K562 (cell line): Measurements from ENCODE around the gene RGS14. TPM values are rescaled to one million over a fixed set of nuclear protein-coding genes. Genes with fewer than 3 reads are reported as not detected.

Experiments used
- CBFA2T3 ChIP-seq: fragments of 450-650 bp; IDR thresholded peaks from 2 replicates; pipeline ENCODE4 v1.6.1; 2017
- CTCFL ChIP-seq: IDR thresholded peaks from 2 replicates; pipeline ENCODE4 v1.6.1; 2011; ENCODE audit warnings: borderline replicate concordance, low read depth, mild to moderate bottlenecking, moderate library complexity, low read length; ENCODE audit not compliant: insufficient read depth, poor library complexity, severe bottlenecking
- HDAC2 ChIP-seq: fragments of 450-650 bp; IDR thresholded peaks from 2 replicates; pipeline ENCODE4 v1.6.1; 2016; ENCODE audit warnings: mild to moderate bottlenecking
- JUND ChIP-seq, 2 experiments: IDR thresholded peaks; 2 replicates in 1 of 2; 3 replicates in 1 of 2; pipeline ENCODE4 v1.6.1; 2011; ENCODE audit warnings: borderline replicate concordance in 2 of 2, low read depth in 2 of 2, low read length in 2 of 2, improper control_type of control experiment in 1 of 2, missing biosample characterization in 1 of 2, missing genetic modification characterization in 1 of 2, missing genetic modification reagents in 1 of 2
- MAZ ChIP-seq, 2 experiments: fragments of 450-650 bp in 1 of 2; sonication (generic) in 1 of 2; formaldehyde crosslinking; IDR thresholded peaks in 1 of 2; conservative IDR thresholded peaks in 1 of 2; 2 replicates each; pipeline versions ENCODE4 v1.4.0 to v1.5.0; 2020; ENCODE audit warnings: mild to moderate bottlenecking in 1 of 2, missing genetic modification reagents in 1 of 2
- POLR2AphosphoS2 ChIP-seq: IDR thresholded peaks from 2 replicates; pipeline ENCODE4 v1.6.1; 2012; ENCODE audit warnings: low read length, improper control_type of control experiment
- RB1 ChIP-seq: fragments of 450-650 bp; IDR thresholded peaks from 2 replicates; pipeline ENCODE4 v1.6.1; 2017; ENCODE audit warnings: low read depth, mild to moderate bottlenecking
- SIN3A ChIP-seq, 2 experiments: fragments of 150-350 bp in 1 of 2; IDR thresholded peaks; 2 replicates each; pipeline ENCODE4 v1.6.1; 2011 to 2016; ENCODE audit warnings: borderline replicate concordance in 2 of 2, low read depth in 2 of 2, low read length in 2 of 2, mild to moderate bottlenecking in 2 of 2, moderate library complexity in 2 of 2; ENCODE audit not compliant: control insufficient read depth in 1 of 2
- SMC3 ChIP-seq: conservative IDR thresholded peaks from 2 replicates; pipeline ENCODE4 v1.6.1; 2011; ENCODE audit warnings: low read depth, low read length, improper control_type of control experiment; ENCODE audit not compliant: insufficient read depth
- SRF ChIP-seq, 2 experiments: fragments of 250-450, 450-650 bp in 1 of 2; sonication (Bioruptor Pico) in 1 of 2; sonication (generic) in 1 of 2; formaldehyde crosslinking; IDR thresholded peaks; 2 replicates each; pipeline versions ENCODE4 v1.5.0 to v1.5.1; 2020 to 2022; ENCODE audit warnings: mild to moderate bottlenecking in 1 of 2, missing genetic modification reagents in 1 of 2
- ZEB2 ChIP-seq: fragments of 450-650 bp; IDR thresholded peaks from 2 replicates; pipeline ENCODE4 v1.6.1; 2016
- ZNF274 ChIP-seq: IDR thresholded peaks from 2 replicates; pipeline ENCODE4 v1.6.1; 2011; ENCODE audit warnings: low read depth, mild to moderate bottlenecking, low read length, moderate library complexity, borderline replicate concordance
- ZNF57 ChIP-seq: fragments of 450-650 bp; formaldehyde crosslinking; IDR thresholded peaks from 2 replicates; pipeline ENCODE4 v1.4.0; 2020; ENCODE audit warnings: mild to moderate bottlenecking, moderate library complexity
- polyA plus RNA-seq, 8 experiments: library from polyadenylated mRNA; depleted of rRNA in 4 of 8; stranded (reverse) in 5 of 8; unstranded in 3 of 8; fragments of >200 nt; fragmentation: Nextera tagmentation in 2 of 8; fragmentation: Illumina TruSeq in 1 of 8; extraction: Ambion mirVana in 2 of 8; extraction: Trizol in 1 of 8; gene quantifications; 2 replicates each; pipeline versions ENCODE4 v1.2.1 to v1.2.3, GENCODE V29; 2011 to 2014; ENCODE audit warnings: inconsistent platforms in 1 of 8, missing spikeins in 1 of 8
- total RNA-seq, 7 experiments: library from RNA; depleted of rRNA in 6 of 7; stranded (reverse); fragments of >200 nt in 6 of 7; fragmentation: Illumina TruSeq in 2 of 7; extraction: Trizol in 2 of 7; gene quantifications; 2 replicates each; pipeline versions ENCODE4 v1.2.1 to v1.2.3, GENCODE V29; 2011 to 2021; ENCODE audit warnings: low replicate concordance in 1 of 7
- TF ChIP-seq, protein P1 (sequence below), 2 experiments: fragments of 450-650 bp; formaldehyde crosslinking in 1 of 2; IDR thresholded peaks; 2 replicates each; pipeline versions ENCODE4 v1.4.0 to v1.6.1; 2014 to 2020; ENCODE audit warnings: mild to moderate bottlenecking in 2 of 2, borderline replicate concordance in 1 of 2, low read depth in 1 of 2

Gene RGS14
- total and polyA plus RNA-seq, 9 of the 15 experiments (the other 6 are each of a cell fraction or from before 2014, with no cell fraction given), result 0.28 to 75.9 (median 34.5) TPM

DNA sequence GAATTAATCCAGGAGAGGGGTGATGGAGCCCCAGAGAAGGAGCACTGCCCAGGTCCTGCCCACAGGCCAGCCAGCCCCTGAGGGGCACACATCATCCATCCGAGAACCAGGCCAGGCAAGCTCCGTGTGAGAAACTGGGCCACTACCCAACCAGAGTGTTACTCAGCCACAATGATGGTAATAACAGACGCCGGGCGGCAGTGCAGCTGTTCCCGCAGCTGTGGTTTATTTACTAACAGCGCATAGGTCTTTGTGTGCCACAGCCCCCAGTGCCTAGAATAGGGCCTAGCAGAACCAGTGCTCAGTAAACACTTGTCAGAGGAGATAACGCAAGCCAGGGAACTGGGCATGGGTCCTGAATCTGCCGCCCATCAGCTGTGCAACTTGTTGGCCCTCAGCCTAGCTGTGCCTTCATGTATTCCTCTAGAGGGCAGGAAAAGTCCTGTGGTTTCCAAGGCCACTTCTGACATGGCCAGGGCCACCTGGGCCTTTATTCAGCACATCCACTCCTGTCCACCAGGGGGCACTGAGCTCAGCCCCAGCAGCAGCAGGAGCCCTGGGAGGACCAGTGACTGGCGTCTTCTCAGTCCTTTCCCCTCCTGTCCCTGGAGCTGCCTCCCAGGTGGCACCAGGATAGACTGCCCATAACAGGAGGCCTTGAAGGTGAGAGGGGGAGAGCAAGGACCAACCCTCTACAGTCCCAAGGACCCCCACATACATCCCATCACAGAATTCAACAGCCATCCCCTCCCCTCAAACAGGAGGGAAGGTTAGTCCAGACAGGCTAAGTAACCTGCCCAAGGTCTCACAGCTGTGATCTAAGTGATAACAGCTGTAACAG lies 48.2 kb upstream of the RGS14 start (continued):
- TF ChIP-seq MAZ (CRISPR knock-in tag; conservative IDR thresholded peaks at IDR 0.05 in 1 of 2, IDR thresholded peaks at IDR 0.05 in 1 of 2) (peak in 1 of 2 experiments; percentile 68; a peak in 1 of 4 replicates), RB1 (peak; percentile 68), ZNF274 (no peak), JUND (IDR thresholded peaks at IDR 0.05; ENCODE audit: borderline replicate concordance, low read depth, low read length) (peak; percentile 34; the same call in 1 of the 2 replicates), JUND (tag; IDR thresholded peaks at IDR 0.05; ENCODE audit: borderline replicate concordance, low read depth, low read length) (no peak; the same call in 2 of the 3 replicates), CTCFL (peak; percentile 89), SMC3 (peak; percentile 69), HDAC2 (0 out of 2 replicates have a peak, but pooled peaks have one; percentile 34), SIN3A (IDR thresholded peaks at IDR 0.05; ENCODE audit: borderline replicate concordance in 2 of 2, control insufficient read depth in 1 of 2, low read depth in 2 of 2, low read length in 2 of 2) (no peak), ZNF57 (CRISPR knock-in tag) (no peak), SRF (CRISPR knock-in tag; IDR thresholded peaks at IDR 0.05) (peak in 1 of 2 experiments; percentile 65; a peak in 1 of 4 replicates), ZEB2 (0 out of 2 replicates have a peak, but pooled peaks have one; percentile 44), CBFA2T3 (0 out of 2 replicates have a peak, but pooled peaks have one; percentile 5), POLR2AphosphoS2 (no peak)
- TF ChIP-seq, protein P1, sequence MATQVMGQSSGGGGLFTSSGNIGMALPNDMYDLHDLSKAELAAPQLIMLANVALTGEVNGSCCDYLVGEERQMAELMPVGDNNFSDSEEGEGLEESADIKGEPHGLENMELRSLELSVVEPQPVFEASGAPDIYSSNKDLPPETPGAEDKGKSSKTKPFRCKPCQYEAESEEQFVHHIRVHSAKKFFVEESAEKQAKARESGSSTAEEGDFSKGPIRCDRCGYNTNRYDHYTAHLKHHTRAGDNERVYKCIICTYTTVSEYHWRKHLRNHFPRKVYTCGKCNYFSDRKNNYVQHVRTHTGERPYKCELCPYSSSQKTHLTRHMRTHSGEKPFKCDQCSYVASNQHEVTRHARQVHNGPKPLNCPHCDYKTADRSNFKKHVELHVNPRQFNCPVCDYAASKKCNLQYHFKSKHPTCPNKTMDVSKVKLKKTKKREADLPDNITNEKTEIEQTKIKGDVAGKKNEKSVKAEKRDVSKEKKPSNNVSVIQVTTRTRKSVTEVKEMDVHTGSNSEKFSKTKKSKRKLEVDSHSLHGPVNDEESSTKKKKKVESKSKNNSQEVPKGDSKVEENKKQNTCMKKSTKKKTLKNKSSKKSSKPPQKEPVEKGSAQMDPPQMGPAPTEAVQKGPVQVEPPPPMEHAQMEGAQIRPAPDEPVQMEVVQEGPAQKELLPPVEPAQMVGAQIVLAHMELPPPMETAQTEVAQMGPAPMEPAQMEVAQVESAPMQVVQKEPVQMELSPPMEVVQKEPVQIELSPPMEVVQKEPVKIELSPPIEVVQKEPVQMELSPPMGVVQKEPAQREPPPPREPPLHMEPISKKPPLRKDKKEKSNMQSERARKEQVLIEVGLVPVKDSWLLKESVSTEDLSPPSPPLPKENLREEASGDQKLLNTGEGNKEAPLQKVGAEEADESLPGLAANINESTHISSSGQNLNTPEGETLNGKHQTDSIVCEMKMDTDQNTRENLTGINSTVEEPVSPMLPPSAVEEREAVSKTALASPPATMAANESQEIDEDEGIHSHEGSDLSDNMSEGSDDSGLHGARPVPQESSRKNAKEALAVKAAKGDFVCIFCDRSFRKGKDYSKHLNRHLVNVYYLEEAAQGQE (IDR thresholded peaks at IDR 0.05; ENCODE audit: borderline replicate concordance), result peak; percentile 30; the same call in 1 of the 2 replicates
- TF ChIP-seq, protein P1 (CRISPR knock-in tag; IDR thresholded peaks at IDR 0.05; ENCODE audit: low read depth), result no peak
